Spleen (tissue), 11 donors: ENCODE results near the gene TMEM175. TPM values are rescaled to one million over a fixed set of nuclear protein-coding genes. Genes with fewer than 3 reads are reported as not detected.

Experiments used
- DNase-seq: peaks from one replicate; pipeline ENCODE4 v3.0.0-alpha.2; 2020
- H3K27ac ChIP-seq, 8 donors: fragments of 200-600 bp; sonication (generic) in 7 of 8; 1 replicate in 4 of 8; 2 replicates in 4 of 8; pipeline versions ENCODE4 v1.5.0 to v1.8.0; 2016 to 2021; ENCODE audit warnings: inconsistent platforms in 4 of 8, mild to moderate bottlenecking in 4 of 8, moderate library complexity in 1 of 8
- H3K27me3 ChIP-seq, 7 donors: fragments of 200-600 bp; sonication (generic) in 6 of 7; replicated peaks in 1 of 7; 1 replicate in 4 of 7; 2 replicates in 3 of 7; pipeline versions ENCODE4 v1.5.0 to v1.8.0; 2016 to 2021; ENCODE audit warnings: inconsistent platforms in 3 of 7, mild to moderate bottlenecking in 1 of 7
- H3K36me3 ChIP-seq, 6 donors: fragments of 200-600 bp; sonication (generic) in 5 of 6; 1 replicate in 4 of 6; 2 replicates in 2 of 6; pipeline versions ENCODE4 v1.5.0 to v1.8.0; 2016 to 2021; ENCODE audit warnings: inconsistent platforms in 2 of 6
- H3K4me1 ChIP-seq, 6 donors: fragments of 200-600 bp; sonication (generic) in 5 of 6; 1 replicate in 3 of 6; 2 replicates in 3 of 6; pipeline versions ENCODE4 v1.5.0 to v1.8.0; 2016 to 2021; ENCODE audit warnings: inconsistent platforms in 3 of 6
- H3K4me3 ChIP-seq, 8 donors: fragments of 200-600 bp; sonication (generic) in 7 of 8; 1 replicate in 4 of 8; 2 replicates in 4 of 8; pipeline versions ENCODE4 v1.5.0 to v1.8.0; 2016 to 2021; ENCODE audit warnings: inconsistent platforms in 4 of 8, mild to moderate bottlenecking in 4 of 8, moderate library complexity in 2 of 8
- H3K9me3 ChIP-seq, 8 donors: fragments of 200-600 bp; sonication (generic) in 7 of 8; 1 replicate in 4 of 8; 2 replicates in 4 of 8; pipeline versions ENCODE4 v1.5.0 to v1.8.0; 2016 to 2021; ENCODE audit warnings: inconsistent platforms in 4 of 8
- POLR2A ChIP-seq, 3 donors: fragments of 450-650 bp; IDR thresholded peaks; one replicate each; pipeline ENCODE4 v1.5.1; 2017; ENCODE audit warnings: antibody characterized with exemption in 3 of 3, mild to moderate bottlenecking in 1 of 3
- POLR2AphosphoS5 ChIP-seq, 3 donors: sonication (generic); formaldehyde crosslinking; IDR thresholded peaks; one replicate each; pipeline ENCODE4 v1.5.1; 2017; ENCODE audit warnings: antibody characterized with exemption in 3 of 3
- WGBS, 5 donors: extraction: QIAGEN DNeasy Blood & Tissue Kit in 3 of 5; methylation state at CpG; one replicate each; pipeline versions ENCODE4 v1.1.5 to v1.1.7; 2013 to 2018; 5-methylcytosine and 5-hydroxymethylcytosine counted together
- intact Hi-C: fragments of 100-400 bp; cut with DNase I; formaldehyde crosslinking; loops from one replicate; pipeline ENCODE4 v1.15.0; 2023; ENCODE audit warnings: low total_unique reads
- polyA plus RNA-seq, 3 donors: library from polyadenylated mRNA; stranded (reverse); fragments of 200-250 nt; gene quantifications; one replicate each; pipeline ENCODE4 v1.2.1, GENCODE V29; 2013
- total RNA-seq, 7 donors: library from RNA; depleted of rRNA in 3 of 7; stranded (reverse); fragments of >200 nt in 3 of 7; fragmentation: NEBNext Ultra II Directional in 4 of 7; extraction: Animal tissue kit (Norgen Biotek cat#: 25700) in 4 of 7; gene quantifications; one replicate each; pipeline versions ENCODE4 v1.1.0 to v1.2.1, GENCODE V29; 2016 to 2021
- TF ChIP-seq, protein P1 (sequence below), 11 experiments: fragments of 200-600 bp in 7 of 11; fragments of 450-650 bp in 4 of 11; sonication (generic) in 4 of 11; IDR thresholded peaks in 8 of 11; conservative IDR thresholded peaks in 3 of 11; 1 replicate in 7 of 11; 2 replicates in 4 of 11; pipeline versions ENCODE4 v1.4.0 to v1.8.0; 2016 to 2021; ENCODE audit warnings: antibody characterized with exemption in 11 of 11, inconsistent platforms in 4 of 11, mild to moderate bottlenecking in 1 of 11
- donor health status: healthy with polysubstance abuse.
- donor health status: DM: no; HTN: no; CAD: no; lungs with moderate emphysema.
- donor health status: DM: no; HTN: no; CAD: no.
- donor health status: Bipolar disorder and iron deficiency.
- donor health status: healthy.
- donor health status: DM: no; HTN: no; CAD: no.
- donor health status: DM: yes; HTN: yes; CAD: no.

TMEM175 gene
- total and polyA plus RNA-seq, 10 donors = 38.2 to 83.9 (median 60.4) TPM

DNA sequence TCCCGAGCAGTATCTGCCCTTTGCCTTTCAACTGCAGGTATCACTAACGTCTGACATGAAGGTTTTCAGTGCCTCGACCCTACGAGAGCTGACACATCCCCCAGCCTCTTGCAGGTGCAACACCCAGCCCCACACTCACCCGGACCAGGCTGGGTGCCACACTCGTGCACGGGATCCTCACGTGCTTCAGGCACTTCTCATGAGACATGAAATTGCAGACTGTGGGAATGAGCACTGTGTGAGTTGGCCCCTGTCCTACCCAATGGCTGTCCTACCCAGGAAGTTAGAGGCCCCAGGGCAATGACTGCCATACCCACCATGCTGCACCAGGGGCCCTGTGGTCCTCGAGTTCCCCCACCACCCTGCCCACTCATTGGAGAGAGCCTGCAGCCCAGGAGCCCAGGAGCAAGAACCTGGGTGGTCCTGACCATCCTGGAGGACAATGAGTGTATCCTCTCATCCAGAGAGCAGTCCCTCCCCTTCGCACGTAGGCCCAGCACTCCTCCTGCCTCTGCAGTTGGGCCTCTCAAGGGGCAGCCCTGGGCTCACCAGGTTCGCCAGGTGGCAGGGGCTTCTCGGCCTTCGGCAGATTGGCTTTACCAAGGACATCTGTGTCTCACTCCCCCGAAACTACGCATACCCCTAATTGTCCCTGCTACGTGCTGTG, 38.7 kb downstream of the TMEM175 start:
- no peak for DNase-seq

DNA sequence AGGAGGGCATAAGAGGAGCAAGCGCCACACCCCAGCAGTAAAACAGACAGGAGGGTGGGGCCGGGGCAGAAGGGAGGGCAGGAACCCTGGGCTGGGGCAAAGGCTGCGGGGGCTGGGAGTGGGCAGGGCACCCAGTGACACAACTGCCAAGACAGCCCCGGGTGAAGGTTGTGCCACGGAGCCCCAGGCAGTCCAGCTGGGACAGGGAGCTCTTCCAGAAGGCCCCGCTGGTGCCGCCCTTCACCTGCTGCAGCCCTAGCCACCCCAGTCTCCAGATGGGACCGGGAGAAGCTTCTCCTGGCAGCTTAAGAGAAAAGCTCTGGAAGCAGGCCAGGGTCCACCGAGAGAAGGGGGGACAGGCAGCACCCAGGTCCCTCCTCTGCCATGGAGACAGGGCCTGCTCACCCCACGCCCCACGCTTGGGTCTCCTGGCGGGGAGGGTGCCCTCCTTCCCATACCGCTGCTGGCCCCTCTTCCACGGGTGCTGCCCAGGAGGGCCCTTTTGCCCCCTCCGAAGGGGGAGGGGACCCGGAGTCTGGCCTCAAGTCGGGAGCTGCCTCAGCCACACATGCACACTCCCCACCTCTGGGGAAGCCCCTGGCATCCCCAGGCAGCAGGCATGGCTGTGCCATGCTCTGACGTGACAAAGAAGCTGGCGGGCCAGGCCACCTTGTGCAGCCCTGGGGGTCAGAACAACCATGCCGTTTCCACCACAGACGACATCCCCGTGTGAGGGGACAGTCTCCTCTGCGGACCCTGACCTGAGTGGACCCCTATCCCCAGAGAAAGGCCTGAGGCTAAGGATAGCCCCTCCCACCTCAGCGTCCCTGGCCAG, 39.6 kb downstream of the TMEM175 start:
- Histone ChIP-seq H3K27ac (peak overlapping the region in 3 of 8 donors; percentile 66 to 77 (median 69)), H3K27me3 (peaks cover 0 to 15% (median 0%) of the 10 kb centered on the region in 7 donors), H3K4me1 (peaks cover 13 to 62% (median 46%) of the 10 kb centered on the region in 6 donors), H3K36me3 (peaks cover 0 to 8% (median 2%) of the 10 kb centered on the region in 6 donors), H3K9me3 (no peaks in the 10 kb centered on the region), H3K4me3 (peak overlapping the region in 7 of 8 donors; percentile 72 to 95 (median 80))
- intact Hi-C loops = loop anchor here (5.0 kb wide), 1 partner anchor 40 kb away; the partner anchor contains the start of genes GAK and TMEM175
- DNase-seq = no peak
- TF ChIP-seq, protein P1, sequence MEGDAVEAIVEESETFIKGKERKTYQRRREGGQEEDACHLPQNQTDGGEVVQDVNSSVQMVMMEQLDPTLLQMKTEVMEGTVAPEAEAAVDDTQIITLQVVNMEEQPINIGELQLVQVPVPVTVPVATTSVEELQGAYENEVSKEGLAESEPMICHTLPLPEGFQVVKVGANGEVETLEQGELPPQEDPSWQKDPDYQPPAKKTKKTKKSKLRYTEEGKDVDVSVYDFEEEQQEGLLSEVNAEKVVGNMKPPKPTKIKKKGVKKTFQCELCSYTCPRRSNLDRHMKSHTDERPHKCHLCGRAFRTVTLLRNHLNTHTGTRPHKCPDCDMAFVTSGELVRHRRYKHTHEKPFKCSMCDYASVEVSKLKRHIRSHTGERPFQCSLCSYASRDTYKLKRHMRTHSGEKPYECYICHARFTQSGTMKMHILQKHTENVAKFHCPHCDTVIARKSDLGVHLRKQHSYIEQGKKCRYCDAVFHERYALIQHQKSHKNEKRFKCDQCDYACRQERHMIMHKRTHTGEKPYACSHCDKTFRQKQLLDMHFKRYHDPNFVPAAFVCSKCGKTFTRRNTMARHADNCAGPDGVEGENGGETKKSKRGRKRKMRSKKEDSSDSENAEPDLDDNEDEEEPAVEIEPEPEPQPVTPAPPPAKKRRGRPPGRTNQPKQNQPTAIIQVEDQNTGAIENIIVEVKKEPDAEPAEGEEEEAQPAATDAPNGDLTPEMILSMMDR (IDR thresholded peaks at IDR 0.05 in 8 of 11, conservative IDR thresholded peaks at IDR 0.05 in 3 of 11) = no peak
- no peak for TF ChIP-seq POLR2A (IDR thresholded peaks at IDR 0.05)
- no peak for TF ChIP-seq POLR2AphosphoS5 (IDR thresholded peaks at IDR 0.05)
- 75 to 86% (median 77%) methylated on average over 16 to 24 of the region's 24 CpGs for WGBS, 5 donors

More for the DNA sequence above, 38.7 kb downstream of the TMEM175 start:
- H3K4me3 ChIP-seq = peak overlapping the region in 1 of 8 donors; percentile 95
- peak overlapping the region in 3 of 8 donors; percentile 37 to 77 (median 66) for H3K27ac ChIP-seq
- peaks cover 13 to 62% (median 46%) of the 10 kb centered on the region in 6 donors for H3K4me1 ChIP-seq
- H3K9me3 ChIP-seq = no peaks in the 10 kb centered on the region
- TF ChIP-seq POLR2A (IDR thresholded peaks at IDR 0.05) (no peak), POLR2AphosphoS5 (IDR thresholded peaks at IDR 0.05) (no peak)
- TF ChIP-seq, protein P1 (IDR thresholded peaks at IDR 0.05 in 8 of 11, conservative IDR thresholded peaks at IDR 0.05 in 3 of 11) = no peak
- peaks cover 0 to 15% (median 0%) of the 10 kb centered on the region in 7 donors for H3K27me3 ChIP-seq
- intact Hi-C loops = loop anchor here (5.0 kb wide), 1 partner anchor 39 kb away; the partner anchor contains the start of genes GAK and TMEM175
- WGBS, 5 donors = 75 to 87% (median 87%) methylated on average over 17 of the region's 17 CpGs
- H3K36me3 ChIP-seq = peaks cover 0 to 17% (median 10%) of the 10 kb centered on the region in 6 donors

DNA sequence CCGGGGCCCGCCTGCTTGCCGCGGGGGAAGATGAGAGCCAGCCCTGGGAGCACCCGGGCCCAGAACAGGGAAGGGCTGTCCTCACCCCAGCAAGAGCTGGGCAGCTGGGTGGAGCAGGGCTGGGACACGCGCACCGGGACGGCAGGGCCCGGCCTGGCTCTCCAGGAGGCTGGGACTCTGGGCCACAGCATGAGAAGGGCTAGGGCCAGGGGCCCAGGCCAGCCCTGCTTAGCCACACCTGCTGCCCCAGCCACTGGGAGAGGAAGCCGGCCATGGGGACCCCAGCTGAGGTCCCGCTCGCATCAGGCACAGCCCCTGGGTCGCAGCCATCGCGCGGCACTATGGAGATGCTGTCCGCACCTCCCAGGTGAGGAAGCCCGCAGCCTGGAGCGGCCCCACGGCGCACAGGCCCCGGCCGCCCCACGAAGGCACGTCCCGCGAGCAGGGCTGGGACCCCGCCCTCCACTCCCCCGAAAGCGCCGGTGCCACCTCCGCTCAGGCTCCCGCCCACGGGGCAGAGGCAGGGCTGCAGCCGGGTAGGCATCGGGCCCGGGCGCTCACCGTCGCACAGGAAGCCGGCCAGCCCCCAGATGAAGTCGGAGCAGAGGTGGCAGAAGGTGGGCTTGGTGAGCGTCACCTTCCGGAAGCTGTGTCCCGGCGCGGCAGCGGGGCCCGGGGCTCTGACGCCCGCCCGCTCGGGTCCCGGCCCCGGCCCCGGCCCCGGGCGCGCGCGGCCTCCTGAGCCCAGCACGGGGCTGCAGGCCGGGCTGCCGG, 40.6 kb downstream of the TMEM175 start:
- intact Hi-C loops = loop anchor here (5.0 kb wide), 1 partner anchor 41 kb away; the partner anchor contains the start of genes GAK and TMEM175
- DNase-seq = peak; percentile 93
- Histone ChIP-seq H3K27me3 (peaks cover 0 to 13% (median 0%) of the 10 kb centered on the region in 7 donors), H3K36me3 (no peaks in the 10 kb centered on the region), H3K4me3 (peak overlapping the region; percentile 72 to 95 (median 82)), H3K27ac (peak overlapping the region in 7 of 8 donors; percentile 7 to 77 (median 51)), H3K4me1 (peaks cover 13 to 59% (median 41%) of the 10 kb centered on the region in 6 donors), H3K9me3 (no peaks in the 10 kb centered on the region)
- TF ChIP-seq, protein P1 (IDR thresholded peaks at IDR 0.05 in 8 of 11, conservative IDR thresholded peaks at IDR 0.05 in 3 of 11) = no peak
- TF ChIP-seq POLR2AphosphoS5 (IDR thresholded peaks at IDR 0.05) (peak in 2 of 3 donors; percentile 26 to 64), POLR2A (IDR thresholded peaks at IDR 0.05) (no peak)
- WGBS, 5 donors = 1 to 3% (median 1%) methylated on average over 15 to 65 of the region's 65 CpGs
